GM21360 (cell line): Measurements from ENCODE around the gene CCDC88C.

ENCODE experiments used
- ATAC-seq: cut with Tn5 transposase; IDR thresholded peaks from one replicate; pipeline ENCODE4 v1.9.1; 2021; ENCODE audit warnings: mild to moderate bottlenecking, moderate library complexity; ENCODE audit not compliant: unreplicated experiment

Gene CCDC88C

DNA sequence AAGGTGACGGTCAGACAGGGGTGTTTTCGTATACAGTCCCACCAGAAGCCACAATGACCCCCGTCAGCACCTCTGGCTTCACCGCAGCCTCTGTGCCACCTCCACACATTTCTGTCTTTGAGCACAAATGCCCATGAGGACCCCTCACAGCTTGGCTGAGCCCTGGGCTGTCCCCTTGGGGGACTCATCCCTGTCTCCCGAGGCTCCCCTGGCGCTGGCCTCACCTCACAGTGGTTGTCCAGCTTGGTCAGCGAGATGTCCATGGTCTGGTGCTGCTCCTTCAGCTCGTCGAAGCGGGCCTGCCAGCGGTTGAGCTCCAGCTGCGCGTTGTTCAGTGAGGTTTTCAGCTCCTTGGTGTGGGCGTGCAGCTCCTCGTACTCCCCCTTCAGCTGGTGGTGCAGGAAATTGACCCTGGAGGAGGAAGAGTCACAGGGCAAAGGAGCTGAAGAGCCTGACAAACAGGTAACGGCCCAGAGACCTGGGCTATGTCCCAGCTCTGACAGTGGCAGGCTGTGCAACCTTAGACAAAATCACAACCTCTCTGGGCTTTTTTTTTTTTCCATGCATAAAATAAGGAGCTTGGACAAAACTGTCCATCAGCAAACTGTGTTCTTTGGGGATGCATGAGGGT lies 120.4 kb downstream of the CCDC88C start:
- ATAC-seq, result no peak

- no peak for ATAC-seq
Measured at GRCh38 chr14:91295851-91296796, 121.5 kb downstream of the CCDC88C start.

GRCh38 chr14:91295276-91295845 lies 122.3 kb downstream of the CCDC88C start:
- ATAC-seq, result no peak

DNA sequence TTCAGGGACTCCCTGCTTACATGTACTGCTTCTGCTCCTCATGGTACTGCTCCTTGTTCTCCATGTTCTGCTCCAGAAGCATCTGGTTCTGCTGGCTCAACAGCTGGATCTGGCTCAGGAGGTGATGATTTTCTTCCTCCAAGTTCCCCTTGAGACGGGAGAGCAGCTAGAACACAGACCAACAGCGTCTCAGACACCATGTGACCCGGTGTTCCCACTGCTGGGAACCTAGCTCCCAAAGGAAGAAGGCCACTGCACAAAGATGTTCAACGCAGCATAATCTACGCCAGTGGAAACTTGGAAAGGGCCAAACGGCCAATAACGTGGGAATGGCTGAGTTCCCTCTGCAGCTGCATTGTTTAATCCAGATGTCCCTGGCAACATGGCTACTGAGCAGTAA lies 123.5 kb downstream of the CCDC88C start:
- no peak for ATAC-seq

- ATAC-seq, result no peak
Measured at GRCh38 chr14:91293281-91293680, 124.3 kb downstream of the CCDC88C start.

DNA sequence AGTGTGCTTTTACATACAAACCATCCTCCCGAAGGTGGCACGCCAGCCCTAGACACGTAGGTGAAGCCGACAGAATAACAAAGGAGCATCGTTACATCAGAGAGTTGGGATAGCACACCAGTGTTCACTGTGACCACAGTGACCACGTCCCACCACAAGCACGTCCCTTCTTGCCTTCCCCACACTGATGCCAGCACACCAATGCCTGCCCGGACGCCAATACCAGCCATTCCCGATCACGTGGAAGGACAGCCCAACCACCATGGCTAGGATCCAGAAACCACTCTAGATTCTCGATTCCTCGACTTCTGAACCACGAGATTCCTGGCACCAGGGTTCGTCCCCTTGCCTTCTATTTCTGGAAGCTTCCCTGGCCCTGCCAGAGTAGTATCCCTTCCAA lies 125.1 kb downstream of the CCDC88C start:
- no peak for ATAC-seq

DNA sequence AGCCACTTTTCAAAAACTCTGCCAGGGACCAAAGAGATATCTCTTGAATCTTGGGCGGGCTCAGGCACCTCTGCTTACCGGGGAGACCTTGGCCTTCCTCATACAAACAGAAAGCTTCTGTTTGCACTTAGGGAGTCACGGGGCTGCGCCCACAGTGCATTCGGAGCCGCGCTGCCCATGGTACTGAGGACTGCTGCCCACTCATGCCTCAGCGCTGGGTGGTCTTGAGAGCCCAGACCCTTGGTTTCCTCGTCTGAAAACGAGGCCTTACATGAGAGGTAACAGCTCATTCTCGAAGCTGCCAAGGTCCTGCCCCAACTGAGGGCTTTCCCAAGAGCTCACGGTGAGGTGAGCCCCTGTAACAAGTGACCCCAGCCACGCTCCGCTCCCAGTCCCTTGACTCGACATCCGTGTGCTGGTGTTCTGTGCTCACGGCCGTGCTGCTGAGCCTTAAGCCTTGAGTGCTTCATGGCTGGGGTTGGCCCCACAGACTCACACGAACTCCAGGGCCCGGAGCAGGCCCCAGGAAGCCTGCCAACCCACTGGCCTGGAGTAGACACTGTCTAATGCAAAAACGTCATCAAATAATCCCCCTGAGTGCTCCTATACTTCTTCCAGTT lies 125.7 kb downstream of the CCDC88C start:
- ATAC-seq, result no peak

- no peak for ATAC-seq
Measured at GRCh38 chr14:91290986-91291385, 126.6 kb downstream of the CCDC88C start.

DNA sequence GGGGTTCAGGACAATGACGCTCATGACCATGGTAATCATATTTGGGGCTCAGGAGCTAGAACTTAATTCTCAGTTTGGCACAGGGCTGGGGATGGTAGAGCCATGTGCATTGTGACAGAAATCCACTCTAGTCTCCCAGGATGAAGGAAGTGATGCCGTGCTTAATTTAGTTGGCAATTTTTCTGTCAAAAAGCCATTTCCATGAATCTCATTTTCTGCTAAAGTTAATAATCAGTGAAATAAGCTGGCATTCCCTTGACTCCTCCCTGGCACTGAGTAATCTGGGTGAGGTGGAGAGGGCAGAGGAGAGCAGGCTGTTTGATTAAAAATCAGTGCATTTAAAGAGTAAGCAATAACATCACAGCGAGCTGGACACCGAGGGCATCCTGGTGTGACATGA lies 128.2 kb downstream of the CCDC88C start:
- no peak for ATAC-seq

- no peak for ATAC-seq
Measured at GRCh38 chr14:91288876-91289275, 128.7 kb downstream of the CCDC88C start.

DNA sequence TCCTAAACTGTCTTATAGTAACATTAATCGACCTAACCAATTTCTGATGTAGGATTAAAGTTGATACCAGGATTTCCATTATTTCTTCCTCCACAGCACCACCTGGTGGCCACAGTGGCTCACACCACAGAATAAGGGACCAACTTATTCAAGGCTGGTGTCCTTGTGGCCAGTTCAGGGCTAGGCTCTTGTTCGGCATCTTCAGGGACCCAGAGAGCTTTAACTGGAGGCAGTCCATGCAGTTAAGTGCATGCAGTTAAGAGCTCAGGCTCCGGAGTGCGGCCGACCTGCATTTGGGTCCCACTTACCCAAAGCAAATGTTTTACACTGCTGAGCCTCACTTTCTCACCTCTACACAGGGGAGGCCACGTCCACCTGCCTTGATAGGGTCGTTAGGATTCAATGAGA lies 131.1 kb downstream of the CCDC88C start:
- no peak for ATAC-seq

GRCh38 chr14:91284791-91285548 lies 132.7 kb downstream of the CCDC88C start:
- no peak for ATAC-seq

DNA sequence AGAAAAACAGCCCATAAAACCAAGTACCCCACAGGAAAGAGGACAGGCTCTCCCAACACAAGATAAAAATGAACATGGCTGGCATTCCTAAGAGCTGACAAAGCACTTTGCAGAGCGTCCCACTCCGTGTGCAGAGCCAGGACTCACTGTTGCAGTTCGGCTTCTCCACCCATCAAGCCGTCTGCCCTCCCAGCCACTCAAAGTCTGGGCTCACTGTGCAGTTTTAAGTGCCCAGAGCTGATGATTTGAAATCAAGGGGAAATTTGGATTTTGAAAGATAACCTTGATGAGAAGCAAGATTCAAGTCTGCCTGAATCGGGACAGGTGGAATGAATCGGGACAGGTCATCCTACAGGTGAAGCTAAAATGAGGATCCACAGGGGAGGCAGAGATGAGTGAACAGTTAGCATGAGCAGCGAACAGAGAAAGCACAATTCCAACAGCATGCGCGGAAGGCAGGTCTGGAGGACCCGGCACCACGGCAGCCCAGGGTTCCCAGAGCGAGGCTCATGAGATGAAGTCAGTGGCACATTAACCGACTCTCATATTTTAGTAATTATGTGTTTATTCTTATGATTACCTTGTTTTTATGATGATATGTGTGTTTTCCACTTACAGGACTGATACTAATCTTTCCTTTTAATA lies 133.4 kb downstream of the CCDC88C start:
- ATAC-seq, result no peak

GRCh38 chr14:91283666-91284065 lies 134.0 kb downstream of the CCDC88C start:
- ATAC-seq, result no peak

- ATAC-seq, result no peak
Measured at GRCh38 chr14:91282954-91283645, 134.5 kb downstream of the CCDC88C start.

GRCh38 chr14:91281346-91281745 lies 136.3 kb downstream of the CCDC88C start:
- ATAC-seq, result no peak

- no peak for ATAC-seq
Measured at GRCh38 chr14:91280129-91280528, 137.5 kb downstream of the CCDC88C start.

DNA sequence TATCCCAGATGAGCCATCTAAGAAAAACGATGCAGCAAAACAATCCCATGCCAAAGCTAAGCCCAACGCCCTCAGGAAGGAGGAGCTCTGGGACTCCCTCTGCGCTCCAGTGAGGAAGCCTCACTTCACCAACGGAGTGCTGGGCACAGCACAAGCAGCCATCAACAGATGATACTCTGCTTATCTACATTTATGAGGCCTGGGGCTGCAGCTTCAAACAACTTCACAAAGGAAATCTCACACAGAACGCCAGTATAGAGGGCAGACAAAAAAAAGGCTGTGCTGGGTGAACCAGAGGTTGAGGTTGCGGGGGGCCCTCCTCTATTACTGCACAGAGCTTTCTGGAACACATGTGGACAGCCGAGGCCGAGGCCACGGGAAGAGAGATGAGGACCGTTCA lies 138.3 kb downstream of the CCDC88C start:
- no peak for ATAC-seq

DNA sequence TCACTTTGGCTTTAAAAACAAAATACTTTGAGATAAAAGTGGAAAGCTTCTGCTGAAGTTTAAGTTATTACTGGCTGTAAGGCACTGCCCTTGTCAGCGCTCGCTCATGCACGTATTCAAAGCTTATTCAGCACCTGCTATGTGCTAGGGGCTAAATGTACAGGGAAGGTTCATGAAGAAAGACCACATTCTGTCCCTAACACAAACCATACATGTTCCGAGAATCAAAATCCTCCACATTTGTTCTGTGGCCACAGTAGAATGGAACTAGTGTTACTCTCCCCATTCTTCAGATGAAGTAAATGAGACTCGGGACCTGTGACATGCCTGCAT lies 139.3 kb downstream of the CCDC88C start:
- ATAC-seq, result no peak
